Measurements from ENCODE around the gene NOTCH2.

DNA sequence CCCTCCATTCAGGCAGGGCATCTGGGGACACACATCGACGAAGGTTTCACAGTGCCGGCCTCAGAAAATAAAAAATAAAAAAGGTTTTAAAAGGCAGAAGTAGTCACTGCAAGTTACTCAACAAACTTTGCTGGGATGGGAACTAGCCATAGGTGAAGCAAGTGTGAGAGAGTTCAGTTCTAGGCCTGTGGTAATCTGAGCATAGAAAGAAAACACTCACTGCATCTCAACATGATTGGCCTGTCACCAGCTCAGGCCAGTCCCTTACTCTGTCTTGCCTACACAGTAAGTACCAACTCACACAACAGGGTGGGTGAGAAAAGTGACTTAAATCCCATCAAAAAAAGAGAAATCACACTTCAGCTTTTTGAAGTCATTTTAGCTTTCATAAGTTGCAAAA is 142.9 kb downstream of the NOTCH2 start:
- TF ChIP-seq, protein P1, sequence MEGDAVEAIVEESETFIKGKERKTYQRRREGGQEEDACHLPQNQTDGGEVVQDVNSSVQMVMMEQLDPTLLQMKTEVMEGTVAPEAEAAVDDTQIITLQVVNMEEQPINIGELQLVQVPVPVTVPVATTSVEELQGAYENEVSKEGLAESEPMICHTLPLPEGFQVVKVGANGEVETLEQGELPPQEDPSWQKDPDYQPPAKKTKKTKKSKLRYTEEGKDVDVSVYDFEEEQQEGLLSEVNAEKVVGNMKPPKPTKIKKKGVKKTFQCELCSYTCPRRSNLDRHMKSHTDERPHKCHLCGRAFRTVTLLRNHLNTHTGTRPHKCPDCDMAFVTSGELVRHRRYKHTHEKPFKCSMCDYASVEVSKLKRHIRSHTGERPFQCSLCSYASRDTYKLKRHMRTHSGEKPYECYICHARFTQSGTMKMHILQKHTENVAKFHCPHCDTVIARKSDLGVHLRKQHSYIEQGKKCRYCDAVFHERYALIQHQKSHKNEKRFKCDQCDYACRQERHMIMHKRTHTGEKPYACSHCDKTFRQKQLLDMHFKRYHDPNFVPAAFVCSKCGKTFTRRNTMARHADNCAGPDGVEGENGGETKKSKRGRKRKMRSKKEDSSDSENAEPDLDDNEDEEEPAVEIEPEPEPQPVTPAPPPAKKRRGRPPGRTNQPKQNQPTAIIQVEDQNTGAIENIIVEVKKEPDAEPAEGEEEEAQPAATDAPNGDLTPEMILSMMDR (IDR thresholded peaks at IDR 0.05) = no peak
- TF ChIP-seq EZH2 (IDR thresholded peaks at IDR 0.05; ENCODE audit: borderline replicate concordance, insufficient read depth, low read depth, low read length, poor library complexity, severe bottlenecking) = no peak
